GM23248 (cell line): ENCODE measurements around the gene APOH.

Experiments
- EZH2 ChIP-seq: fragments of 200-600 bp; sonication (generic); IDR thresholded peaks from 2 replicates; pipeline ENCODE4 v1.6.1; 2018; ENCODE audit warnings: antibody characterized with exemption, mild to moderate bottlenecking; ENCODE audit not compliant: insufficient read depth, poor library complexity, severe bottlenecking
- EZH2phosphoT487 ChIP-seq: fragments of 200-600 bp; sonication (generic); IDR thresholded peaks from 2 replicates; pipeline ENCODE4 v1.6.1; 2018; ENCODE audit warnings: antibody characterized with exemption, moderate library complexity, mild to moderate bottlenecking, low read depth; ENCODE audit not compliant: insufficient read depth

DNA sequence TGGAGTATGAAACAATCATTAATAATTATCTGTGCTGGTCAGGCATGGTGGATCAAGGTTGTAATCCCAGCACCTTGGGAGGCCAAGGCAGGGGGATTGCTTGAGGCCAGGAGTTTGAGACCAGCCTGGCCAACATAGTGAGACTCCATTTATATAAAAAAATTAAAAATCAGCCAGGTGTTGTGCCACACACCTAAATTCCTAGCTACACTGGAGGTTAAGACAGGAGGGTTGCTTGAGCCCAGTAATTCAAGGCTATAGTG lies 44.3 kb upstream of the APOH start:
- no peak for TF ChIP-seq EZH2
- no peak for TF ChIP-seq EZH2phosphoT487
